Left kidney (tissue), 8 donors: ENCODE measurements around the gene ELAVL3. TPM values are rescaled to one million over a fixed set of nuclear protein-coding genes. Genes with fewer than 3 reads are reported as not detected.
A peak's percentile ranks its signal among the peaks of the same experiment; 100 is the strongest.

ENCODE experiments used
- DNase-seq: peaks from one replicate; pipeline ENCODE4 v3.0.0-alpha.2; 2013
- long read RNA-seq, 8 donors: transcript quantifications; one replicate each; lab custom pipeline, GENCODE V29; 2026
- polyA plus RNA-seq: library from polyadenylated mRNA; unstranded; fragments of 120-200 nt; gene quantifications from one replicate; pipeline ENCODE4 v1.2.1, GENCODE V29; 2013; ENCODE audit not compliant: insufficient read length

ELAVL3 gene
- 0.05 TPM for polyA plus RNA-seq
- long read RNA-seq, donor 1 = 0 reads
- long read RNA-seq, donor 2 = 0 reads
- long read RNA-seq, donor 3 = 0 reads
- long read RNA-seq, donor 4 = 0 reads
- long read RNA-seq, donor 5 = 0 reads
- long read RNA-seq, donor 6 = 0 reads
- long read RNA-seq, donor 7 = 0 reads
- long read RNA-seq, donor 8 = 0 reads

- no peak for DNase-seq
These were observed at the start of gene ELAVL3 for GRCh38 chr19:11480715-11481533. Gene ELAVL3 (minus strand): TSS chr19:11481046. CDS start chr19:11480608, 438 bp downstream.

- DNase-seq = no peak
These were observed 49.6 kb upstream of the ELAVL3 start for GRCh38 chr19:11530432-11530831.

DNA sequence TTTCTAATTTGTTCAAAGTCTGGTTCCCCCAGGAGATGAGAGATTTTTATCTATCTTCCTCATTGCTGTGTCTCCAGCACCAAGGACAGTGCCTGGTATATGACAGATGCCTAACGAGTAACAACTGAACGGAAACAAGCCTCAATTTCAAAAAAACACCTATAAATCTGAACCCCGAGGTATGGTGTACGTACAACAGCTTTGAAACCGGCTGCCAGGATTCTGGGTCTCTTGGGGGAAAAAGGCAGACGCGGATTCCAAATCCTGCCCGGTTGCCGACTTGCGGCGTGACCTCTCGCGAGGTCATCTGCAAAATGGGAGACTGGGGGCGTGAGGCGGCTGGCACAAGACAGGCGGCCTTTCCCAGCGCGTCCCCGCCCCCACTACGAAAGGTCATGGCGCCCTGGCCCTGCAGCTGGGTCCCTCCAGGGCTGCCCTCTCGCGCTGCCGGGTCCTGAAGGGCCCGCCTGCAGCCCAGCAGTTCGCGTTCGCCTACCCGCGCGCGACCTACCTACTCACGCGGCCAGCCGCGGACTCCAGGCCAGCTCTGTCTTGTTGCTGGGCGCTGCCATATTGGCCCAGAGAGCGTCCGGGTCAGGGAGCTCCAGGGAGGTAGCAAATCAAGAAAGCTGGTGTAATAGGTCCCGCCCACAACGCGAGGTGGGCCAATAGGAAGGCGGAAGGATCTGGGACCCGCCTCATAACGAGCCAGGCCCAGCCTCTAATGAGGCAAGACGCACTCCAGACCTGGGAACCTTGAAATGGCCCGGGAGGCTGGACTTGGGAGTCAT, 47.9 kb upstream of the ELAVL3 start, which contains the start of gene ECSIT:
TSS of gene ECSIT (minus strand) at position 584 of the 791 bp plus-strand sequence. CDS start 9,964 bp downstream, outside the sequence.
- peak; percentile 98 for DNase-seq

DNA sequence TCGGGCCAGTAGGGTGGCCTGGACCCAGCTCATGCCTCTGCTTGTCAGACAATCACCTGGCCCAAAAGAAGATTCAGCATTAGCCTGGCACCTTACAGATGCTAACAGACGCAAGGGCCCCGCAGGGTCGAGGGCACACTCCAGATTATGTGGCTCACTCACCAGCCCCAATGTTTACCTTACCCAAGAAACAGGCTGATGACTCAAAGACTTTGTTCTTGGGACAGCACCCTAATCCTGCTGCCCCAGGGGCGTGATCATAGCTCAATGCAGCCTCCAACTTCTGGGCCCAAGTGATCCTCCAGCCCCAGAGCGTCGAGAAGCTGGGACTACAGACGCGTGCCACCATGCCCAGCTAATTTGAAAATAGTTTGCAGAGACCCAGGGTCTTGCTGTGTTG, 38.3 kb upstream of the ELAVL3 start:
- DNase-seq = no peak

GRCh38 chr19:11513946-11514345, 33.1 kb upstream of the ELAVL3 start:
- no peak for DNase-seq

- no peak for DNase-seq
These were observed 29.6 kb upstream of the ELAVL3 start for GRCh38 chr19:11510444-11510843.

DNA sequence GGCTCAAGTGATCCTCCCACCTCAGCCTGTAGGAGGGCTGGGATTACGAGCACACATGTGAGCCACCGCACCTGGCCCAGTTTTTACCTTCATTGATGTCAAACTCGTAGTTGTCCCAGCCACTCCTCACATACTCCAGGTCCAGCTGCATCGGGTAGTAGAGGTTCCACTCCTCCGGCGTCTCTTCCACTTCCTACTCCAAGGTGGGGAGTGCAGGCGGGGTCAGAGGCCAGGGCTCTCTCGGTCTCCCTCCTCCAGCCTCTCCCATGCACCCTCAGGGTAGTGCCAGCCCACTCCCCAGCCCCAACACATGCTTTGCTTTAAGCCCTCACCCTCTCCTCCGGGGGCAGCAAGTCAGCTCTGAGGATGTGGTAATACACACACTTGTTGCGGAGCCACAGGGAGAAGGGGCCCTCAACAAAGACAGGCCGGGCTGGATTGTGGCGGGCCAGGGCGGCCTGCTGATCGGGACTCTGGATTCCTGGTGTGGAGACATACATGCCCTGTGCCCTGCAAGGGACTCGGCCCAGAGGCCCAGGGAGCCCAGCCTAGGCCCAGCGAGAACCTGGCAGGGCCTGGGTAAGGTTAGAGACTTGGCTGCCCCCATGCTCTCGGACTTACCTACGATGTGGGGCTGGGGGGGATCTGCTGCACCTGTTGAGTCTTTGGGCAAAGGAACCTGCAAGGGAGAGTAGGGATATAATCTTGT, 26.7 kb upstream of the ELAVL3 start:
- DNase-seq = no peak

DNA sequence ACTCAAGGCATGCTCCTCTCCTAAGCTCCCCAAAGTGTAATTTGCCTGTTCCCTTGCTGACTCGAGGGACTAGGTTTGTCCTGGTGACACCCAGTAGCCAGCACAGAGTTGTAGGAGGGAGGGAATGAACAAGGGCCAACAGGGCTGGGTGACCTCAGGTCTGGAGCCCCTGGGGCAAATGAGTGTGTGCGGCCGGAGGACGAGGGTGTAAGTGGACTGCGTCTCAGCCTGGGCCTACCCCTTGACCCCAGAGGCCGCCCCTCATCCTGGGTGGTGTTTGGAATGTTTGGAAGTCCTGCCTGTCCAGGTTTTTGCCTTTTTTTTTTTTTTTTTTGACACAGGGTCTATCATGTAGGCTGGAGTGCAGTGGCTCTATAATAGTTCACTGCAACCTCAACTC, 26.1 kb upstream of the ELAVL3 start:
- DNase-seq = no peak

GRCh38 chr19:11506101-11506555, 25.3 kb upstream of the ELAVL3 start:
- DNase-seq = no peak

- DNase-seq = peak; percentile 96
These were observed 24.8 kb upstream of the ELAVL3 start, which contains the start of gene ZNF653 for GRCh38 chr19:11505504-11506100. Gene ZNF653 (minus strand): TSS chr19:11505839. CDS start chr19:11505786, 53 bp downstream.

DNA sequence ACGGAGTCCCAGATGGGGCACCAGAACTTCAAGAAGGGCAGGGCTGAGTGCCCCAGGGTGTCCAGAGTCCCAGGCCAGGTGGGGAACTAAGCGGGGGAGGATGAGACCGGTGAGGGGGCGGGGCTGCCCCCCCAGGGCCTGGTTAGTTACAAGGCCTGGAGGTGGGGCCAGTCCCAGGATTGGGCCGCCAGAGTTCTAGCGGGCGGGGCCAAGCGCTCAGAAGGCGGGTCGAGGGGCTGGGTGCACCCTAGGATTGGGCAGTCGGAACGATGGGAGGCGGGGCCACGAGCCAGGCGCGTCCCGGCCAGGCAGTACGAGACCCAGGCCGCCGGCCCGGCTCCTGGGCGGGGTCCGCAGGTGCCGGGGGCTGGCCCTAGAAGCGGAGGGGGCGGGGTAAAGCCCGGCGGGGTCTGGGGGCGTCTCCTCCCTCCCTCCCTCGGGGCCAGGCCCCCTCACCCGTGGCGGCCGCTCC, 24.2 kb upstream of the ELAVL3 start:
- peak; percentile 93 for DNase-seq

- DNase-seq = no peak
These were observed 23.7 kb upstream of the ELAVL3 start for GRCh38 chr19:11504502-11505031.

DNA sequence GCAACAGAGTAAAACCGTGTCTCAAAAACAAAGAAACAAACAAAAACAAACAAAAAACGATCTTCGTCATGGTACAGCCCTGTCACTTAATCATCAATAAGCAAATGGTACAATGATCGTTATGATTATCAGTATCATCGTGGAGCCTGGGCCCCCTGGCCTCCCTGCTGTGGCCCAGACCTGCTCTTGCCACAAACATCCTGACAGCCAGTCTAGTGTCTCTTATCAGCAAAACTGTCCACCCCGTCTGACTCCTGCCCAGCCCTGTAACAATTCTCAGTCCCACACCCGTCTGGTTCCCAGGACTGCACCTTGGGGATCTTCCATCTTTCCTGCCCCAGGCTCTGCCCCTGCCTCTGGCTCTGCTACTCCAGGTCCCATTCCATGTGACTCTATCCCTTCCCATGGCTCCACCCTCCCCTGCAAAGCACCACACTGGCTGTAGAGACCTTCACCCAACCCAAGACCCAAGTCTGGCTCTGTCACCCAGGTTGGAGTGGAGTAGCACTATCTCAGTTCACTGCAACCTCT, 19.1 kb upstream of the ELAVL3 start:
- DNase-seq = no peak

DNA sequence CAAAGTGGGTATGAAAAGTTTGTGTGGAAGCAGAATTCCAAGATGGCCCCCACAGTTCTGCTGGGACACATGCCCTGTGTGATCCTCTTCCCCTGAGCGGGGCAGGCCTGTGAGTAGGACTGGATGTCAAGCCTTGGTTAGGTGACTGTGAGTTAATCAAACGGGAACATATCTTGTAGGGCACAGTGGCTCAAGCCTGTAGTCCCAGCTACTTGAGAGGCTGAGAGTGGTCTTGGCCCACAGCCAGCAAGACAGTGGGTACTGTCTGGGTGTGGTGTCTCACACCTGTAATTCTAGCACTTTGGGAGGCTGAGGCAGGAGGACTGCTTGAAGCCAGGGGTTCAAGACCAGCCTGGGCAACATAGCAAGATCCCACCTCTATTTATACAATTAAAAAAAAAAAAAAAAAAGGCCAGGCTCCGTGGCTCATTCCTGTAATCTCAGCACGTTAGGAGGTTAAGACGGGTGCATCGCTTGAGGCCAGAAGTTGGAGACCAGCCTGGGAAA, 18.4 kb upstream of the ELAVL3 start:
- DNase-seq = no peak

GRCh38 chr19:11496391-11497163, 15.7 kb upstream of the ELAVL3 start:
- peak; percentile 26 for DNase-seq

GRCh38 chr19:11495885-11496284, 15.0 kb upstream of the ELAVL3 start:
- DNase-seq = no peak

DNA sequence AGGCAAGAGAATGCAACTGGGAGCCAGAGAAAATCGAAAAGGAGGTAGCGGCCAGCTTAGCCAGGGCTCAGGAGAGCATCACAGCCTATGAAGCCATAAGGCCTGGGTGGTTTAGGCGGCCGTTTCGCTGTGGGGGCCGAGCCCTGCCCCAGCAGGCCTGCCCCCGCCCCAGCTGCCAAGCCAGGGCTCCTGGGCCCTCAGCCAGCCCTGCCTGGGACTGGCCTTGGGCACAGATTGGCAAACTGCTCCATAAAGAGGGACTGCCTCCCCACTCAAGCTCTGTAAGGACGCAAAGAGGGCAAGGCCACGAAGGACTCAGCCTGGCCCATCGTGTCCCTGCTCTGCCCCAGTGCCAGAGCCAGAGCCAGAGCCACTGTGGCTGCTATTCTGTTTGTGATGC, 14.6 kb upstream of the ELAVL3 start:
- DNase-seq = no peak

DNA sequence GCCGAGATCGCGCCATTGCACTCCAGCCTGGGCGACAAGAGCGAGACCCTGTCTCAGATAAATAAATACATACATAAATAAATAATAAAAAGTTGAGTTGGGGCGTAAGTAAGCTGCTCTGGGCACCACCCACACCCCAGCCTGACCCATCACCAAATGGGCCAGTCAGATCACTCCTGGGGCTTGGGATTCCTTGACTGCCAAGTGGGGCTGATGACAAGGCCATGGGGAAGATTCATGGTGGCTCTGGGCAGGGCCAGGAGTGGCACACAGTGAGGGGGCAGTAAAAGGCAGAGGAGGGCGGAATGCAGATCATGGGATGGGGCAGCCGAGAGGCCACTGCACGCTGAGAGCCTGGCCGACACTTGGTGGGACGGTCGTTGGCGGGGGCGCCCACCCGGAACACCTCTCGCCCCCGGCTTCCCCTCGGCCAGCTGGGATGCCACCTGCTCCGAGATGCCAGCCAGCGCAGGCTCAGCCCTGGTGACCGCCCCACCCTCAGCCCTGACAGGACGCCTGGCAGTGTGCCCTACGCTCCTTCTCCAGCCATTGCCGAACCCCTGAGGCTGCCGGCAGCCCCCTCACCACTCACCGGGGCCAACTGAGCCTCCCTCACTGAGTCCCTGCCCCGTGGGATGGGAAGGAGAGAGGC, 13.9 kb upstream of the ELAVL3 start:
- DNase-seq = no peak

- no peak for DNase-seq
These were observed 8.5 kb upstream of the ELAVL3 start for GRCh38 chr19:11489378-11489777.
